ENCODE data around the gene UNC13D. TPM values are rescaled to one million over a fixed set of nuclear protein-coding genes. Genes with fewer than 3 reads are reported as not detected.
A peak's percentile ranks its signal among the peaks of the same experiment; 100 is the strongest.

Gene UNC13D
- total RNA-seq, 4 donors from 2014 or later, result 3.0 to 48.3 (median 16.2) TPM

DNA sequence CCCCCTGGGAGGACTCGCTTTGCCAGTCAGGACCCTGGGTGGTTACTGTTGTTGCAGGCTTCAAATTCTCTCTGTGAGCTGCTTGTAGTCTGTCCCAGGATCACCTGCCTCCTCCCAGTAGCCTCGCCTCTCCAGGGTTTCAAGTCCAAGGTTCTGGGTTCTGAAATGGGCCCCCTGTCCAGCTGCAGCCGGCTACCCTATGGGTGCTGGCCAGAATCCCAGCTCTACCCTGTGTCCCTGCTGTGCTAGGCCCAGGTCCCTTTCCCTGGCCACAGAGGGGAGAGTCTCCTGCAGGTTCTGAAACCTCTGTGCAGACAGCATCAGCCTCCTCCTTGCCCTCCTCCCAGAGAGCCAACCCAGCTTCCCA lies 21.4 kb downstream of the UNC13D start:
- DNase-seq, result no peak
- WGBS, 2 donors (ENCODE audit: low coverage in 1 of 2), result 65% methylated on average over 3 of the region's 3 CpGs; no CpG with 5 or more reads in 1 of the 2 donors
- peaks cover 0 to 40% (median 14%) of the 10 kb centered on the region in 4 donors for H3K36me3 ChIP-seq
- H3K9me3 ChIP-seq, result no peaks in the 10 kb centered on the region
- peaks cover 5 to 10% (median 9%) of the 10 kb centered on the region in 4 donors for H3K4me1 ChIP-seq
- no peak overlapping the region for H3K27ac ChIP-seq
- in situ Hi-C loops (cut with MboI; ENCODE audit: low pct_ligation_motif_present in 1 of 4, low pct_unique_long_range_greater_than_20kb in 1 of 4, low sequenced_read_pairs in 3 of 4), result no loop called here
- no peak for TF ChIP-seq EP300 (IDR thresholded peaks at IDR 0.05; ENCODE audit: low read depth)
- H3K4me3 ChIP-seq, result no peak overlapping the region
- H3K27me3 ChIP-seq, result no peaks in the 10 kb centered on the region
- intact Hi-C loops (cut with DNase I; ENCODE audit: low total_unique reads), result loop anchor here (10.0 kb wide), 1 partner anchor 68 kb away; no protein-coding TSS in a partner anchor

DNA sequence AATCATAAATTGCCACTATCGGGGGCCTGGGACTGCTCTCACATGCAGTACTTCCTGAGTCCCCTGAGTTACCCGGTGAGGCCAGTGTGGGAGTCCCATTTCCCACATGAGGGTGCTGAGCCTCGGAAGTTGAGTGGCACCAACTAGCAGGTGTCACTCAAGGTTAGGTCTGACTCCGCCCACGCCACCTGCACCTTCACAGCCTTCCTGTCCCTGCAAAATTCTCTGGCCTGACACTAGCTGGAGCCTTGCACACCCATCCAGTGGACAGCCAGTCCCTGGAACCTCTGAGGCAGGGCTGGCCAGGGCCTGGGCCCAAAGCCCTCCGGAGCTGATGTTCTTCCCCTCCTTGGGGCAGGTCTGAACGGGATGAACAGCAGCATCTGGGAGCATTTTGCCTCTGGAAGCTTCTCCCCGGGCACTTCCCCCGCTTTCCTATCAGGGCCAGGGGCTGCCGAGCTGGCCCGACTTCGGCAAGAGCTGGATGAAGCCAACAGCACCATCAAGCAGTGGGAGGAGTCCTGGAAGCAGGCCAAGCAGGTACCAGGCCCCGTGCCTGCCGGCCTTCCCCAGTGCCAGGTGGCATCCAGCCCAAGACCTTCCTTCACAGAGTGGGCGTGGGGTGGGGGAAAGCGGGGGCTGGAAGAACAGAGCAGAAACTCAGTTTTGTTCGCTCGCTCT lies 21.9 kb downstream of the UNC13D start:
- Histone ChIP-seq H3K27ac (no peak overlapping the region), H3K36me3 (peaks cover 0 to 40% (median 14%) of the 10 kb centered on the region in 4 donors), H3K9me3 (no peaks in the 10 kb centered on the region), H3K4me3 (no peak overlapping the region), H3K4me1 (peaks cover 3 to 4% (median 4%) of the 10 kb centered on the region in 4 donors), H3K27me3 (no peaks in the 10 kb centered on the region)
- peak; percentile 53 for DNase-seq
- 70% methylated on average over 16 of the region's 18 CpGs; no CpG with 5 or more reads in 1 of the 2 donors for WGBS, 2 donors (ENCODE audit: low coverage in 1 of 2)
- intact Hi-C loops (cut with DNase I; ENCODE audit: low total_unique reads), result loop anchor here (10.0 kb wide), 1 partner anchor 67 kb away; no protein-coding TSS in a partner anchor
- in situ Hi-C loops (cut with MboI; ENCODE audit: low pct_ligation_motif_present in 1 of 4, low pct_unique_long_range_greater_than_20kb in 1 of 4, low sequenced_read_pairs in 3 of 4), result no loop called here
- TF ChIP-seq, protein P1, sequence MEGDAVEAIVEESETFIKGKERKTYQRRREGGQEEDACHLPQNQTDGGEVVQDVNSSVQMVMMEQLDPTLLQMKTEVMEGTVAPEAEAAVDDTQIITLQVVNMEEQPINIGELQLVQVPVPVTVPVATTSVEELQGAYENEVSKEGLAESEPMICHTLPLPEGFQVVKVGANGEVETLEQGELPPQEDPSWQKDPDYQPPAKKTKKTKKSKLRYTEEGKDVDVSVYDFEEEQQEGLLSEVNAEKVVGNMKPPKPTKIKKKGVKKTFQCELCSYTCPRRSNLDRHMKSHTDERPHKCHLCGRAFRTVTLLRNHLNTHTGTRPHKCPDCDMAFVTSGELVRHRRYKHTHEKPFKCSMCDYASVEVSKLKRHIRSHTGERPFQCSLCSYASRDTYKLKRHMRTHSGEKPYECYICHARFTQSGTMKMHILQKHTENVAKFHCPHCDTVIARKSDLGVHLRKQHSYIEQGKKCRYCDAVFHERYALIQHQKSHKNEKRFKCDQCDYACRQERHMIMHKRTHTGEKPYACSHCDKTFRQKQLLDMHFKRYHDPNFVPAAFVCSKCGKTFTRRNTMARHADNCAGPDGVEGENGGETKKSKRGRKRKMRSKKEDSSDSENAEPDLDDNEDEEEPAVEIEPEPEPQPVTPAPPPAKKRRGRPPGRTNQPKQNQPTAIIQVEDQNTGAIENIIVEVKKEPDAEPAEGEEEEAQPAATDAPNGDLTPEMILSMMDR (IDR thresholded peaks at IDR 0.05), result no peak
- TF ChIP-seq POLR2A (IDR thresholded peaks at IDR 0.05) (no peak), EP300 (IDR thresholded peaks at IDR 0.05; ENCODE audit: low read depth) (no peak), POLR2AphosphoS5 (IDR thresholded peaks at IDR 0.05) (no peak)

DNA sequence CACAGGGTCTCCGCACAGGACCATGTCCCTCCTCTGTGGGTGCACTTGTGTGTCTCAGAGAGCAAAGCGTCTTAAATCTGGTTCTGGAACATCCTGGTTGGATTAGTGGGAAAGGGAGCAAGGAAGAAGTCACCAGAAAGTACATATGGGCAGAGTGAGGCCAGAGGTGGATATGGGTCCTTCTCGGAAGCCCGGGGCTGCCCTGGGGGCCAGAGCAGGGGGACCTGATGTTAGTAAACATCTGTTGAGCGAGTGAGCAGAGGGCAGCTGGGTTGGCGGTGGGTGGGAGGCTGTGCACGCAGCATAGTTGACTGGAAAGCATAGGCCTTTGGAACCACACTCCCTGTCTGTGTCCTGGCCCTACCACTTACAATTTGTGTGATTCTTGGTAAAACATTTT lies 22.7 kb downstream of the UNC13D start:
- peaks cover 0 to 40% (median 14%) of the 10 kb centered on the region in 4 donors for H3K36me3 ChIP-seq
- no peak for TF ChIP-seq POLR2A (IDR thresholded peaks at IDR 0.05)
- no peaks in the 10 kb centered on the region for H3K4me1 ChIP-seq
- intact Hi-C loops (cut with DNase I; ENCODE audit: low total_unique reads), result loop anchor here (10.0 kb wide), 1 partner anchor 67 kb away; no protein-coding TSS in a partner anchor
- H3K27me3 ChIP-seq, result no peaks in the 10 kb centered on the region
- in situ Hi-C loops (cut with MboI; ENCODE audit: low pct_ligation_motif_present in 1 of 4, low pct_unique_long_range_greater_than_20kb in 1 of 4, low sequenced_read_pairs in 3 of 4), result no loop called here
- no peak for DNase-seq
- H3K4me3 ChIP-seq, result no peak overlapping the region
- WGBS, 2 donors (ENCODE audit: low coverage in 1 of 2), result 80 to 86% methylated on average over 1 to 7 of the region's 7 CpGs
- no peaks in the 10 kb centered on the region for H3K9me3 ChIP-seq
- H3K27ac ChIP-seq, result no peak overlapping the region

DNA sequence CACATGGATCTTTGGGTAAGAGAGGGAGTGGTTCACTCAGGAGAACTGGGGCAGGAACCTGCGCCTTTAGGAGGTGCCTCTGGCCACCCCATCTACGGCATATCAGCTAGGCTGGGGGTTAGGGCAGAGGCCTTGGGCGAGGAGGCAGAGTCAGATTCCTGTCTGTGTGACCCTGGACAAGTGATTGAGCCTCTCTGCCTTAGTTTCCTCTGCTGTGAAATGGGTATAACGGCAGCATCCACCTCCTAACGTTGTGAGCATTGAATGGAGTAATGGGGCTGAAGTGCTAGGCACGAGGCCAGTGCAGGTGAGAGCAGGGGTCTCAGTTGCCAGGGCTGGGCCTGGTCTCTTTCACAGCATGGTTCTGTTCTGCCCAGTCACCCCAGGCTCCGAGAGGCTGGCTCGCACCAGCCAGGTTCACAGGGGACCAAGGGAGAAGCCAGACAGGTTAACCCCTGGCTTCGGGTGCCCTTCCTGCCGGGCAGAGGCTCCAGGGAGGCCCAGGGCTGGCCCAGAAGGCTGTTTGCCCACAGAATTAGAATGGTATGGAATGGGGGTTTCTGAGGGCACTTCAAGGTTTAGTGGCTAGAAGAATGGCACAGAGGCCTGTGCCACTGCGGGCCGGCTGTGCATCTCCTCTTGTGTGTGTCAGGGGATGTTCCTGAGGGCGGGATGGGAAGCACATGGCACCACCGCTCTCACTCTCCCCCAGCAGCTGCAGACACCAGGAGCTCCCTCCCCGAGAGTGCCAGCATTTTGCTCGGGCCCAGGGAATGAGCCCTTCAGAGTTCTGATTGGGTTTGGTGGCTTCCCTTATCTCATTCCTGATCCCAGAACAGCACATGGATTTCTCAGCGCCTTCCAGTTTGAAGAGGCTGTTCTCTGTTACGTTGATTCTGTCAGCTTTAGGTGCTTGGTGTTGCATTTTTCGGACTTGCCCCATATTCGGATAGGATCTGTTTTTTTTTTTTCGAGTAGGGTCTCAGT lies 23.8 kb downstream of the UNC13D start:
- intact Hi-C loops (cut with DNase I; ENCODE audit: low total_unique reads), result loop anchor here (10.0 kb wide), 1 partner anchor 66 kb away; no protein-coding TSS in a partner anchor
- in situ Hi-C loops (cut with MboI; ENCODE audit: low pct_ligation_motif_present in 1 of 4, low pct_unique_long_range_greater_than_20kb in 1 of 4, low sequenced_read_pairs in 3 of 4), result no loop called here
- Histone ChIP-seq H3K4me3 (no peak overlapping the region), H3K4me1 (no peaks in the 10 kb centered on the region), H3K36me3 (peaks cover 0 to 45% (median 14%) of the 10 kb centered on the region in 4 donors), H3K27me3 (no peaks in the 10 kb centered on the region), H3K9me3 (no peaks in the 10 kb centered on the region), H3K27ac (no peak overlapping the region)
- no peak for TF ChIP-seq POLR2AphosphoS5 (IDR thresholded peaks at IDR 0.05)
- no peak for DNase-seq
- WGBS, 2 donors (ENCODE audit: low coverage in 1 of 2), result 84% methylated on average over 21 of the region's 21 CpGs; no CpG with 5 or more reads in 1 of the 2 donors

DNA sequence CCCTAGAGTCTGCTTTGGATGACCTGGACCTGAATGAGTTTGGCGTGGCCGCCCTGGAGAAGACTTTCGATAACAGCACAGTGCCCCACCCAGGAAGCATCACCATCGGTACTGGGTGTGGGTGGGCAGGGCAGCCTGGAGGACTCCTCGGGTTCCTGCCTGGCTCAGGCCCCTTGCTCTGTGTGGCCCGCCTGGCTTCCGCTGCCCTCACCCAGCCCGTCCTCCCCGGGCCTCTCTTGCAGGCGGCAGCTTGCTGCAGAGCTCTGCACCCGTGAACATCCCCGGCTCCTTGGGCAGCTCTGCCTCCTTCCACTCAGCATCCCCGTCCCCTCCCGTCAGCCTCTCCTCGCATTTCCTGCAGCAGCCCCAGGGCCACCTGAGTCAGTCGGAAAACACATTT lies 24.5 kb downstream of the UNC13D start:
- Histone ChIP-seq H3K9me3 (no peaks in the 10 kb centered on the region), H3K27ac (no peak overlapping the region), H3K4me3 (no peak overlapping the region), H3K36me3 (peaks cover 0 to 45% (median 14%) of the 10 kb centered on the region in 4 donors), H3K4me1 (no peaks in the 10 kb centered on the region), H3K27me3 (no peaks in the 10 kb centered on the region)
- intact Hi-C loops (cut with DNase I; ENCODE audit: low total_unique reads) (loop anchor here (10.0 kb wide), 1 partner anchor 65 kb away; no protein-coding TSS in a partner anchor), in situ Hi-C loops (cut with MboI; ENCODE audit: low pct_ligation_motif_present in 1 of 4, low pct_unique_long_range_greater_than_20kb in 1 of 4, low sequenced_read_pairs in 3 of 4) (no loop called here)
- no peak for TF ChIP-seq EP300 (IDR thresholded peaks at IDR 0.05; ENCODE audit: low read depth)
- no peak for TF ChIP-seq POLR2A (IDR thresholded peaks at IDR 0.05)
- TF ChIP-seq, protein P1 (IDR thresholded peaks at IDR 0.05), result no peak
- no peak for TF ChIP-seq POLR2AphosphoS5 (IDR thresholded peaks at IDR 0.05)
- no peak for DNase-seq
- 86 to 100% methylated on average over 2 to 16 of the region's 16 CpGs for WGBS, 2 donors (ENCODE audit: low coverage in 1 of 2)

Data from transverse colon (tissue), 4 donors.